Spleen (tissue), 7 donors: Measurements from ENCODE around the gene DNAJC10.

ENCODE experiments used
- POLR2A ChIP-seq, 3 donors: fragments of 450-650 bp; IDR thresholded peaks; one replicate each; pipeline ENCODE4 v1.5.1; 2017; ENCODE audit warnings: antibody characterized with exemption in 3 of 3, mild to moderate bottlenecking in 1 of 3
- TF ChIP-seq, protein P1 (sequence below), 11 experiments: fragments of 200-600 bp in 7 of 11; fragments of 450-650 bp in 4 of 11; sonication (generic) in 4 of 11; IDR thresholded peaks in 8 of 11; conservative IDR thresholded peaks in 3 of 11; 1 replicate in 7 of 11; 2 replicates in 4 of 11; pipeline versions ENCODE4 v1.4.0 to v1.8.0; 2016 to 2021; ENCODE audit warnings: antibody characterized with exemption in 11 of 11, inconsistent platforms in 4 of 11, mild to moderate bottlenecking in 1 of 11
- donor health status: DM: no; HTN: no; CAD: no; lungs with moderate emphysema.
- donor health status: DM: no; HTN: no; CAD: no.
- donor health status: DM: no; HTN: no; CAD: no.

DNA sequence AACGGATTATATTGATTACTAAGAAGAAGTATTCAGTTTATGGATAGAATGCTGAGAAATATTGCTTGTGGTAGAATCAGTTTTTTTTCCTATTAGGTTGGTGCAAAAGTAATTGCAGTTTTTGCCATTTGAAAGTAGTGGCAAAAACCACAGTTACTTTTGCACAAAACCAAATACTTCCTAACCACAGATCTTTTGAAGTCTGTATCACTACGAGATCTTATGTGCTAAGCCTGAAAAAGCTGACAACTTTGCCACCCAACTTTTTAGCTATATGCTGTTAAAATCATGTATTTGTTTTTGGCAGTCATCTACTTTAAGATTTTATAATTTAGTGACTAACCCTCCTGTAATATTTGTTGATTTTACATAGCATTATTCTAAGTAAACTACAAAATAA lies 24.6 kb downstream of the DNAJC10 start:
- no peak for TF ChIP-seq POLR2A (IDR thresholded peaks at IDR 0.05)
- TF ChIP-seq, protein P1, sequence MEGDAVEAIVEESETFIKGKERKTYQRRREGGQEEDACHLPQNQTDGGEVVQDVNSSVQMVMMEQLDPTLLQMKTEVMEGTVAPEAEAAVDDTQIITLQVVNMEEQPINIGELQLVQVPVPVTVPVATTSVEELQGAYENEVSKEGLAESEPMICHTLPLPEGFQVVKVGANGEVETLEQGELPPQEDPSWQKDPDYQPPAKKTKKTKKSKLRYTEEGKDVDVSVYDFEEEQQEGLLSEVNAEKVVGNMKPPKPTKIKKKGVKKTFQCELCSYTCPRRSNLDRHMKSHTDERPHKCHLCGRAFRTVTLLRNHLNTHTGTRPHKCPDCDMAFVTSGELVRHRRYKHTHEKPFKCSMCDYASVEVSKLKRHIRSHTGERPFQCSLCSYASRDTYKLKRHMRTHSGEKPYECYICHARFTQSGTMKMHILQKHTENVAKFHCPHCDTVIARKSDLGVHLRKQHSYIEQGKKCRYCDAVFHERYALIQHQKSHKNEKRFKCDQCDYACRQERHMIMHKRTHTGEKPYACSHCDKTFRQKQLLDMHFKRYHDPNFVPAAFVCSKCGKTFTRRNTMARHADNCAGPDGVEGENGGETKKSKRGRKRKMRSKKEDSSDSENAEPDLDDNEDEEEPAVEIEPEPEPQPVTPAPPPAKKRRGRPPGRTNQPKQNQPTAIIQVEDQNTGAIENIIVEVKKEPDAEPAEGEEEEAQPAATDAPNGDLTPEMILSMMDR (IDR thresholded peaks at IDR 0.05 in 8 of 11, conservative IDR thresholded peaks at IDR 0.05 in 3 of 11), result no peak
